GM23248 (cell line): ENCODE data around the gene KIAA1549.

Experiments used
- EZH2 ChIP-seq: fragments of 200-600 bp; sonication (generic); IDR thresholded peaks from 2 replicates; pipeline ENCODE4 v1.6.1; 2018; ENCODE audit warnings: antibody characterized with exemption, mild to moderate bottlenecking; ENCODE audit not compliant: insufficient read depth, poor library complexity, severe bottlenecking
- EZH2phosphoT487 ChIP-seq: fragments of 200-600 bp; sonication (generic); IDR thresholded peaks from 2 replicates; pipeline ENCODE4 v1.6.1; 2018; ENCODE audit warnings: antibody characterized with exemption, moderate library complexity, mild to moderate bottlenecking, low read depth; ENCODE audit not compliant: insufficient read depth

- TF ChIP-seq EZH2, result no peak
- no peak for TF ChIP-seq EZH2phosphoT487
Observed at GRCh38 chr7:138934367-138934766, 46.8 kb downstream of the KIAA1549 start.
